ENCODE data around the gene SKOR1. TPM values are rescaled to one million over a fixed set of nuclear protein-coding genes. Genes with fewer than 3 reads are reported as not detected.

SKOR1 gene
- total and polyA plus RNA-seq, 2 of the 4 experiments (the other 2 are of a cell fraction), result 0.03 TPM; not detected in 1

DNA sequence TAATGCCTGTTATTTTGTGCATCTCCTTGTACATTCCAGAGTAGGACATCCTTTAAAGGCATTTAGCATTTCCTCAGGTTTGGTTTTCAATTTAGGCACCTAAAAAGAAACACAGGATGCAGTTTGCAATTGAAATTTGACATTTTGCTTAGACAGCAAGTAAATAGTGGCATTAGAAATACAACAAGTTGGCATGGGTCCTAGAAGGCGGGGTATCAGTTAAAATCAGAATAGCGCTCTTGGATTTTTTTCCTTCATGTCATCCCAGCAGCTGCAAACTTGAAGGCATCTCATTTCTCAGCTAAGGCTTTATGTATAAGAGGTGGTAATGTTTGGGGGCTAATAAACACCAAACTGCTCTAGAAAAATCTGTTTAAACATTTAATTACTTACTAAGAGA lies 47.5 kb upstream of the SKOR1 start:
- Histone ChIP-seq H4K20me1 (ENCODE audit: insufficient read depth, low read length) (no peaks in the 10 kb centered on the region; the same call in 1 of the 2 replicates), H3K9ac (ENCODE audit: low read depth, low read length) (no peak overlapping the region), H2AFZ (replicated peaks; ENCODE audit: low read length, poor library complexity) (no peak overlapping the region), H3K9me3 (ENCODE audit: control insufficient read depth, insufficient read depth, low read length) (no peaks in the 10 kb centered on the region), H4K5ac (ENCODE audit: low read depth, low read length) (no peak overlapping the region), H3K18ac (ENCODE audit: low read depth, low read length) (no peak overlapping the region), H3K14ac (replicated peaks; ENCODE audit: low read depth, low read length) (no peak overlapping the region), H4K91ac (ENCODE audit: insufficient read depth, low read depth, low read length) (no peak overlapping the region), H3K4ac (ENCODE audit: low read depth, low read length) (no peak overlapping the region), H3K27me3 (ENCODE audit: control insufficient read depth, insufficient read depth, low read length) (no peaks in the 10 kb centered on the region), H2AK9ac (replicated peaks; ENCODE audit: low read depth, low read length, poor library complexity) (no peak overlapping the region), H3K4me1 (ENCODE audit: control insufficient read depth, insufficient read depth, low read length) (peaks cover 2% of the 10 kb centered on the region; the same call in 1 of the 2 replicates), H2BK15ac (ENCODE audit: low read depth, low read length) (no peak overlapping the region), H2AK5ac (ENCODE audit: low read depth, low read length) (no peak overlapping the region), H3K36me3 (ENCODE audit: control insufficient read depth, insufficient read depth, low read length) (no peaks in the 10 kb centered on the region; the same call in 1 of the 2 replicates), H3K56ac (ENCODE audit: extremely low read depth, insufficient read depth, low read length) (no peak overlapping the region), H3K23ac (ENCODE audit: low read depth, low read length) (no peak overlapping the region), H2BK20ac (ENCODE audit: low read depth, low read length) (no peak overlapping the region), H2BK5ac (ENCODE audit: low read depth, low read length, poor library complexity, severe bottlenecking) (no peak overlapping the region), H3K9me1 (ENCODE audit: insufficient read depth, low read length) (peaks cover 5% of the 10 kb centered on the region; the same call in 1 of the 2 replicates), H4K8ac (ENCODE audit: low read depth in 2 of 2, low read length in 2 of 2) (no peak overlapping the region), H3K4me2 (ENCODE audit: low read depth, low read length) (no peak overlapping the region), H3K27ac (ENCODE audit: insufficient read depth, low read length) (no peak overlapping the region), H3K79me1 (ENCODE audit: low read depth in 1 of 2, low read length in 2 of 2) (no peaks in the 10 kb centered on the region), H2BK120ac (ENCODE audit: low read depth, low read length) (no peak overlapping the region), H3K4me3 (ENCODE audit: insufficient read depth, low read depth, low read length) (no peak overlapping the region)
- TF ChIP-seq MAFK (IDR thresholded peaks at IDR 0.05; ENCODE audit: low read depth, low read length), result no peak
- TF ChIP-seq MAZ (IDR thresholded peaks at IDR 0.05; ENCODE audit: borderline replicate concordance, low read depth, low read length), result no peak
- no peak for TF ChIP-seq RAD21 (IDR thresholded peaks at IDR 0.05; ENCODE audit: low read length)
- no peak for TF ChIP-seq CEBPB (IDR thresholded peaks at IDR 0.05; ENCODE audit: low read depth, low read length)
- TF ChIP-seq, protein P1, sequence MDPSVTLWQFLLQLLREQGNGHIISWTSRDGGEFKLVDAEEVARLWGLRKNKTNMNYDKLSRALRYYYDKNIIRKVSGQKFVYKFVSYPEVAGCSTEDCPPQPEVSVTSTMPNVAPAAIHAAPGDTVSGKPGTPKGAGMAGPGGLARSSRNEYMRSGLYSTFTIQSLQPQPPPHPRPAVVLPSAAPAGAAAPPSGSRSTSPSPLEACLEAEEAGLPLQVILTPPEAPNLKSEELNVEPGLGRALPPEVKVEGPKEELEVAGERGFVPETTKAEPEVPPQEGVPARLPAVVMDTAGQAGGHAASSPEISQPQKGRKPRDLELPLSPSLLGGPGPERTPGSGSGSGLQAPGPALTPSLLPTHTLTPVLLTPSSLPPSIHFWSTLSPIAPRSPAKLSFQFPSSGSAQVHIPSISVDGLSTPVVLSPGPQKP (IDR thresholded peaks at IDR 0.05; ENCODE audit: borderline replicate concordance, low read depth, low read length), result no peak
- no peak for TF ChIP-seq BHLHE40 (IDR thresholded peaks at IDR 0.05; ENCODE audit: low read depth, low read length)
- no peak for TF ChIP-seq FOS (IDR thresholded peaks at IDR 0.05; ENCODE audit: low read depth, low read length)
- TF ChIP-seq SMC3 (IDR thresholded peaks at IDR 0.05; ENCODE audit: low read depth, low read length), result no peak
- TF ChIP-seq CTCF (conservative IDR thresholded peaks at IDR 0.05; ENCODE audit: low read depth, low read length), result no peak
- TF ChIP-seq RFX5 (IDR thresholded peaks at IDR 0.05; ENCODE audit: low read depth, low read length), result no peak
- no peak for TF ChIP-seq MXI1 (IDR thresholded peaks at IDR 0.05; ENCODE audit: borderline replicate concordance, low read depth, low read length)
- no peak for TF ChIP-seq NFE2L2 (IDR thresholded peaks at IDR 0.05; ENCODE audit: low read depth, low read length)
- TF ChIP-seq CHD1 (IDR thresholded peaks at IDR 0.05; ENCODE audit: low read depth, low read length), result no peak
- TF ChIP-seq POLR2A (IDR thresholded peaks at IDR 0.05; ENCODE audit: low read depth, low read length), result no peak
- TF ChIP-seq, protein P2, sequence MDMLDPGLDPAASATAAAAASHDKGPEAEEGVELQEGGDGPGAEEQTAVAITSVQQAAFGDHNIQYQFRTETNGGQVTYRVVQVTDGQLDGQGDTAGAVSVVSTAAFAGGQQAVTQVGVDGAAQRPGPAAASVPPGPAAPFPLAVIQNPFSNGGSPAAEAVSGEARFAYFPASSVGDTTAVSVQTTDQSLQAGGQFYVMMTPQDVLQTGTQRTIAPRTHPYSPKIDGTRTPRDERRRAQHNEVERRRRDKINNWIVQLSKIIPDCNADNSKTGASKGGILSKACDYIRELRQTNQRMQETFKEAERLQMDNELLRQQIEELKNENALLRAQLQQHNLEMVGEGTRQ (IDR thresholded peaks at IDR 0.05; ENCODE audit: low read depth, low read length), result no peak
- no peak for TF ChIP-seq RCOR1 (IDR thresholded peaks at IDR 0.05; ENCODE audit: insufficient replicate concordance, low read length)
- dilution Hi-C loops (cut with HindIII; ENCODE audit: low sequenced_read_pairs, unreplicated experiment) (no loop called here), intact Hi-C loops (cut with micrococcal nuclease) (no loop called here), in situ Hi-C loops (cut with MboI; ENCODE audit: low sequenced_read_pairs) (no loop called here)
- ATAC-seq (ENCODE audit: low read depth) (no peak), DNase-seq (no peak)
- CTCF ChIA-PET, result no interaction called here
- WGBS, 2 experiments (ENCODE audit: extremely low coverage in 2 of 2, insufficient read length in 1 of 2), result 60% methylated on average over 1 of the region's 2 CpGs; no CpG with 5 or more reads in 1 of the 2 experiments
- POLR2A ChIA-PET (ENCODE audit: unreplicated experiment), result no interaction called here
- BruUV-seq (replicated peaks), result no TSS peak
